ENCODE results near the gene LRRC75A. TPM values are rescaled to one million over a fixed set of nuclear protein-coding genes. Genes with fewer than 3 reads are reported as not detected.

The LRRC75A gene
- polyA plus RNA-seq, 3 donors: 1.0 to 2.4 (median 1.4) TPM

DNA sequence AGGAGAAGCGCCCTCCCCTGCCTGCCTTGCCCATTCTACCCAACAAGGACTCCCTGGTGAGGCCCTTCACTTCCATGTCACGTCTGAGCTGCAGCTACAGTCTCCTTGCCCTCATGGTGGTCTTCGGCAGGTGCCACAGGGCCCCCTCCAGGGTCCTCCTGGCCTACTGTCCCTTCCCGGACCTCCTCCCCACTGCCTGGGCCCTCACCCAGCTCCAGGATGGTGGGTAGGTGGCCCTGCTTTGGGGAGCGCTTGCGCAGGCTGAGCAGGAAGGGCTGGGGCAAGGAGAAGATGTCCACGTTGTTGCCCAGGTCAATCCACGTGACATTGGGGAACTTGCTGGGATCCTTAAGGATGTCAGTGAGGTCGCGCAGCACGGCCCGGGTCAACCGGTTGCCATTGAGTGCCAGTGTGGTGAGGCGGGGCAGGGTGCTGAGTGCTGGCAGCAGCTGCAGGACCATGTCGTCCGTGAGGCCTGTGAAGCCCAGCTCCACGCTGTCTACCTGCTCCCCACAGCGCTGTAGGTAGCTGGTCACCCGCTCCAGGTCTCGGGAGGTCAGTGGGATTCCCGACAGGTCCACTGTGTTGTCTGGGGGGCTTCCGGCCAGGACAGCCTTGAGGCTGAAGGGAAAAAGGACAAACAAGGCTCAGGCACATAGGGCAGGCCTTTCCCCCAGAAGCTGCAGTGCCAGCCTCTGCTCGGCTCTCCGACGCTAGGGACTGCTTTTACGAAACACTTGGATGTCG is 48.3 kb downstream of the LRRC75A start:
- H3K4me3 Mint-ChIP-seq: no peak overlapping the region
- no peaks in the 10 kb centered on the region for H3K27me3 ChIP-seq (ENCODE audit: control insufficient read depth in 2 of 2, insufficient read depth in 2 of 2, low read length in 2 of 2)
- peaks cover 32 to 40% of the 10 kb centered on the region in 2 donors for H3K4me1 ChIP-seq (ENCODE audit: control insufficient read depth in 1 of 2, insufficient read depth in 2 of 2, low read length in 2 of 2)
- no peak overlapping the region for H2AFZ ChIP-seq (ENCODE audit: insufficient read depth, low read depth, low read length, poor library complexity, severe bottlenecking)
- H3K9ac ChIP-seq (ENCODE audit: insufficient read depth, low read length, poor library complexity, severe bottlenecking): no peak overlapping the region
- no peak overlapping the region for H3K4me3 ChIP-seq (replicated peaks in 1 of 3; ENCODE audit: low read depth in 2 of 3, low read length in 3 of 3)
- H3K27ac ChIP-seq (ENCODE audit: low read depth in 1 of 2, low read length in 2 of 2): peak overlapping the region in 1 of 2 donors; percentile 31
- H3K27me3 Mint-ChIP-seq (ENCODE audit: low read depth in 3 of 3): peaks cover 0 to 1% (median 0%) of the 10 kb centered on the region in 3 donors
- no peak overlapping the region for H3K4me2 ChIP-seq (replicated peaks; ENCODE audit: extremely low read depth, low read length, poor library complexity, severe bottlenecking)
- H3K27ac Mint-ChIP-seq: peak overlapping the region in 2 of 7 donors; percentile 46 to 54
- intact Hi-C loops (cut with micrococcal nuclease): no loop called here
- no peaks in the 10 kb centered on the region for H3K9me3 ChIP-seq (replicated peaks in 1 of 2; ENCODE audit: control insufficient read depth in 1 of 2, insufficient read depth in 1 of 2, low read length in 2 of 2)
- no peak for DNase-seq
- peaks cover 54% of the 10 kb centered on the region for H3K79me2 ChIP-seq (ENCODE audit: insufficient read depth, low read length)
- no peaks in the 10 kb centered on the region for H3K9me3 Mint-ChIP-seq
- WGBS (ENCODE audit: insufficient coverage): 90% methylated on average over 26 of the region's 27 CpGs
- H4K20me1 ChIP-seq (ENCODE audit: insufficient read depth, low read length): peaks cover 32% of the 10 kb centered on the region
- TF ChIP-seq, protein P1, sequence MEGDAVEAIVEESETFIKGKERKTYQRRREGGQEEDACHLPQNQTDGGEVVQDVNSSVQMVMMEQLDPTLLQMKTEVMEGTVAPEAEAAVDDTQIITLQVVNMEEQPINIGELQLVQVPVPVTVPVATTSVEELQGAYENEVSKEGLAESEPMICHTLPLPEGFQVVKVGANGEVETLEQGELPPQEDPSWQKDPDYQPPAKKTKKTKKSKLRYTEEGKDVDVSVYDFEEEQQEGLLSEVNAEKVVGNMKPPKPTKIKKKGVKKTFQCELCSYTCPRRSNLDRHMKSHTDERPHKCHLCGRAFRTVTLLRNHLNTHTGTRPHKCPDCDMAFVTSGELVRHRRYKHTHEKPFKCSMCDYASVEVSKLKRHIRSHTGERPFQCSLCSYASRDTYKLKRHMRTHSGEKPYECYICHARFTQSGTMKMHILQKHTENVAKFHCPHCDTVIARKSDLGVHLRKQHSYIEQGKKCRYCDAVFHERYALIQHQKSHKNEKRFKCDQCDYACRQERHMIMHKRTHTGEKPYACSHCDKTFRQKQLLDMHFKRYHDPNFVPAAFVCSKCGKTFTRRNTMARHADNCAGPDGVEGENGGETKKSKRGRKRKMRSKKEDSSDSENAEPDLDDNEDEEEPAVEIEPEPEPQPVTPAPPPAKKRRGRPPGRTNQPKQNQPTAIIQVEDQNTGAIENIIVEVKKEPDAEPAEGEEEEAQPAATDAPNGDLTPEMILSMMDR (IDR thresholded peaks at IDR 0.05): no peak
- H3K36me3 ChIP-seq (replicated peaks in 1 of 2; ENCODE audit: control insufficient read depth in 1 of 2, insufficient read depth in 2 of 2, low read length in 2 of 2): peaks cover 55 to 77% of the 10 kb centered on the region in 2 donors
- peaks cover 59 to 73% of the 10 kb centered on the region in 2 donors for H3K36me3 Mint-ChIP-seq
- H3K4me1 Mint-ChIP-seq: peaks cover 36% of the 10 kb centered on the region

DNA sequence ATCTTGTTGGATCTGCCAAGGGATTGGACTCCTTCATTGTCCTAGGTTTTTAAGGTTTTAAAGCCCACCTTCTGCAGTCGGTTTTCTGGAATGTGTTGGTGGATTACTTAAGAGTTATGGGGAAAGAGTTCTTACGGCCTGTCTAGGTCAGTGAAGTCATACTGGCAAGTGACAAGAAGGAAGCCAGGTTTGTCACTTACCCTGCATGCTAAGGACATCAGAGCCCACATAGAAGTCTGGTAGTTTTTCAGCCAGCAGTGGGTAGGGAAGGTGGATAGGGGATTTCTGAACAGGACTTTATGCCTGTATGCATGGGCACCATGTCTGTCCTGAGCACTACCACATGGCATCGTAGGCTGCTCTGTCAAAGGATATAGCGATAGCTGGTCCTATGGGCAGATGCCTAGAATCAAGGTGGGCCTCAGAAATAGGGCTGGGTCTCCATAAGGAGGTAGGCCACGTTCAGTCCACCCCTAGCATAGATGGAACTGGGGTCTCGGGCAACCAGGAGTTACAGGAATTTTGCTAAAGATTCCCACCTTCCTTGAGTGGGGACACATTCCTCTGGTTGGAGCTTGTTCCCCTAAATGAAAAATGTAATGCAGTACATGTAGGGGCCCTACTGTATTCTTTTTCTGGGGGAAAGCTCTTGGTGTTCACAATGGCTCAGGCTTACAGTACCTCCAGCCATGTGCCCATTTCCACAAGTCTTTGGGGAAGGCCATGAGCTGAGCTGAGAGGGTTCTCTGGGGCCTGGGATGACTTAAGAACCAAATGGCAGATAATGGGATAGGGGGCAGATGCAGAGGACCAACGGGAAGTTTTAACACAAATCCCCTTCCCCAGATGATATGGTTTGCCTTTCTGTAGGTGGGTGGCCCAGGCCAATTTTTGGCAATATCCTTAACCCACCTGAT is 49.1 kb downstream of the LRRC75A start:
- H3K4me3 ChIP-seq (replicated peaks in 1 of 3; ENCODE audit: low read depth in 2 of 3, low read length in 3 of 3): no peak overlapping the region
- no peak overlapping the region for H3K4me3 Mint-ChIP-seq
- H3K36me3 Mint-ChIP-seq: peaks cover 50 to 65% of the 10 kb centered on the region in 2 donors
- peaks cover 43% of the 10 kb centered on the region for H3K4me1 Mint-ChIP-seq
- 57% methylated on average over 4 of the region's 7 CpGs for WGBS (ENCODE audit: insufficient coverage)
- H2AFZ ChIP-seq (ENCODE audit: insufficient read depth, low read depth, low read length, poor library complexity, severe bottlenecking): no peak overlapping the region
- no peak overlapping the region for H3K4me2 ChIP-seq (replicated peaks; ENCODE audit: extremely low read depth, low read length, poor library complexity, severe bottlenecking)
- DNase-seq: no peak
- H3K9me3 Mint-ChIP-seq: no peaks in the 10 kb centered on the region
- peaks cover 54% of the 10 kb centered on the region for H3K79me2 ChIP-seq (ENCODE audit: insufficient read depth, low read length)
- H3K27me3 ChIP-seq (ENCODE audit: control insufficient read depth in 2 of 2, insufficient read depth in 2 of 2, low read length in 2 of 2): no peaks in the 10 kb centered on the region
- H3K27me3 Mint-ChIP-seq (ENCODE audit: low read depth in 3 of 3): peaks cover 0 to 1% (median 0%) of the 10 kb centered on the region in 3 donors
- no peaks in the 10 kb centered on the region for H3K9me3 ChIP-seq (replicated peaks in 1 of 2; ENCODE audit: control insufficient read depth in 1 of 2, insufficient read depth in 1 of 2, low read length in 2 of 2)
- TF ChIP-seq, protein P1 (IDR thresholded peaks at IDR 0.05): no peak
- peaks cover 40 to 47% of the 10 kb centered on the region in 2 donors for H3K4me1 ChIP-seq (ENCODE audit: control insufficient read depth in 1 of 2, insufficient read depth in 2 of 2, low read length in 2 of 2)
- intact Hi-C loops (cut with micrococcal nuclease): no loop called here
- peaks cover 47 to 69% of the 10 kb centered on the region in 2 donors for H3K36me3 ChIP-seq (replicated peaks in 1 of 2; ENCODE audit: control insufficient read depth in 1 of 2, insufficient read depth in 2 of 2, low read length in 2 of 2)
- H3K27ac ChIP-seq (ENCODE audit: low read depth in 1 of 2, low read length in 2 of 2): peak overlapping the region in 1 of 2 donors; percentile 58
- peak overlapping the region; percentile 17 for H3K9ac ChIP-seq (ENCODE audit: insufficient read depth, low read length, poor library complexity, severe bottlenecking)
- H4K20me1 ChIP-seq (ENCODE audit: insufficient read depth, low read length): peaks cover 32% of the 10 kb centered on the region
- peak overlapping the region in 6 of 7 donors; percentile 27 to 79 (median 65) for H3K27ac Mint-ChIP-seq
